AG04450 (cell line): ENCODE results near the gene SSBP1. TPM values are rescaled to one million over a fixed set of nuclear protein-coding genes. Genes with fewer than 3 reads are reported as not detected.

Source experiments
- CTCF ChIA-PET: fragments of 300-600, 350-600 bp; formaldehyde crosslinking; extraction: SDS; loops from one replicate; lab custom pipeline; 2022; ENCODE audit warnings: antibody characterized with exemption, inconsistent platforms; lab: Charles Lee
- POLR2A ChIA-PET: fragments of 350-600 bp; formaldehyde crosslinking; extraction: SDS; loops from one replicate; lab custom pipeline; 2021; ENCODE audit warnings: antibody characterized with exemption, inconsistent platforms; lab: Yijun Ruan, JAX
- DNase-seq: peaks from one replicate; pipeline ENCODE4 v3.0.0-alpha.2; 2011; ENCODE audit warnings: low read depth, low spot score
- H3K27ac ChIP-seq: one replicate; pipeline ENCODE4 v1.5.1; 2012; ENCODE audit warnings: low read depth, low read length, control low read depth
- H3K27me3 ChIP-seq: one replicate; pipeline ENCODE4 v1.6.0; 2012; ENCODE audit warnings: low read length; ENCODE audit not compliant: control insufficient read depth, insufficient read depth
- H3K4me3 ChIP-seq: 2 replicates; pipeline ENCODE4 v1.5.1; 2011; ENCODE audit warnings: mild to moderate bottlenecking, low read depth, low read length, control low read depth
- H3K9me3 ChIP-seq: 2 replicates; pipeline ENCODE4 v1.5.1; 2012; ENCODE audit warnings: low read length; ENCODE audit not compliant: control insufficient read depth, insufficient read depth
- CTCF ChIP-seq: IDR thresholded peaks from 2 replicates; pipeline ENCODE4 v1.5.1; 2011; ENCODE audit warnings: low read depth, low read length, control low read depth, inconsistent platforms
- polyA plus RNA-seq: library from polyadenylated mRNA; depleted of rRNA; stranded (reverse); fragments of >200 nt; gene quantifications from 2 replicates; pipeline ENCODE4 v1.2.3, GENCODE V29; 2011

Gene SSBP1
- polyA plus RNA-seq, 1 experiment = 212 TPM

- no peaks in the 10 kb centered on the region for H3K9me3 ChIP-seq
- CTCF ChIA-PET = interaction anchor here (1.8 kb wide), 1 partner anchor 166 kb away, joined by 4 read pairs; no protein-coding TSS in a partner anchor
- H3K27ac ChIP-seq = no peak overlapping the region
- DNase-seq = no peak
- H3K4me3 ChIP-seq = no peak overlapping the region
- peaks cover 5% of the 10 kb centered on the region for H3K27me3 ChIP-seq
- POLR2A ChIA-PET = no interaction called here
- no peak for TF ChIP-seq CTCF
Observed at GRCh38 chr7:141699860-141700259, 38.3 kb upstream of the SSBP1 start.

GRCh38 chr7:141700296-141700847 is 37.8 kb upstream of the SSBP1 start:
- no peak for TF ChIP-seq CTCF
- Histone ChIP-seq H3K27me3 (peaks cover 5% of the 10 kb centered on the region), H3K4me3 (peak overlapping the region; percentile 77), H3K27ac (no peak overlapping the region), H3K9me3 (no peaks in the 10 kb centered on the region)
- DNase-seq = no peak
- ChIA-PET POLR2A (no interaction called here), CTCF (interaction anchor here (1.2 to 1.8 kb wide), 2 partner anchors 46 to 167 kb away, joined by 4 read pairs; no protein-coding TSS in a partner anchor)

- POLR2A ChIA-PET = no interaction called here
- peaks cover 5% of the 10 kb centered on the region for H3K27me3 ChIP-seq
Observed at GRCh38 chr7:141700848-141701371, 37.2 kb upstream of the SSBP1 start.

DNA sequence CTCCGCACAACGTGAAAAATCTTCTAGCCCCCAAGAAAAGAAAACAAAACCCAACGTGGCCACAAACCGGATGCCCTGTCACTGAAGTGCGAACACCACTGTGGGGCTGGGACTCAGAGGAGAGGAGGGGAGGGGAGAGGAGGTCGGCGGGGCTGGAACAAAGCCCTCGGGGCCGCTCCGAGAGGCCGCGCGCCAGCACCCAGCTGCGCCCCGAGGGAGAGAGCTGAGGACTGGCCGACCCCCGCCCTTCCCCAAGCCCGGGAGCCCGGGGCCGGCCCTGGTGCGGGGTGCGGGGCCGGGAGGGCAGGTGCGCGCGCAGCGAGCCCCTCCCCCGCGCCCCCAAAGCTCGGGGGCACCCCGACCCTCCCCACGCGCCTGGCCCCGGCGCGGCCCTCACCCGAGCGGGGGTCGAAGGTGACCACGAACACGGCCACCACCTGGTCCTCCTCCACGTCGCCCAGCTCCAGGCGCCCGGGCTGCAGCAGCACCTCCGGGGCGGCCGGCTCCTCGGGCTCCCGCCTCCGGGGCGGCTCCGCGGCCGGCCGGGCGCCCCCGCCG is 36.6 kb upstream of the SSBP1 start:
- H3K27me3 ChIP-seq = peaks cover 5% of the 10 kb centered on the region
- no peaks in the 10 kb centered on the region for H3K9me3 ChIP-seq
- CTCF ChIA-PET = interaction anchor here (0.8 to 1.8 kb wide), 4 partner anchors 37 to 168 kb away, joined by 3 to 6 read pairs (median 4); partner anchors contain the start of gene SSBP1
- POLR2A ChIA-PET = no interaction called here
- TF ChIP-seq CTCF = no peak
- DNase-seq = no peak
- H3K27ac ChIP-seq = no peak overlapping the region
- peak overlapping the region; percentile 77 for H3K4me3 ChIP-seq

More at GRCh38 chr7:141700848-141701371, 37.2 kb upstream of the SSBP1 start:
- CTCF ChIA-PET = interaction anchor here (0.8 to 1.8 kb wide), 4 partner anchors 38 to 167 kb away, joined by 3 to 6 read pairs (median 4); partner anchors contain the start of gene SSBP1
- Histone ChIP-seq H3K9me3 (no peaks in the 10 kb centered on the region), H3K27ac (no peak overlapping the region), H3K4me3 (peak overlapping the region; percentile 77)
- TF ChIP-seq CTCF = no peak
- DNase-seq = no peak

DNA sequence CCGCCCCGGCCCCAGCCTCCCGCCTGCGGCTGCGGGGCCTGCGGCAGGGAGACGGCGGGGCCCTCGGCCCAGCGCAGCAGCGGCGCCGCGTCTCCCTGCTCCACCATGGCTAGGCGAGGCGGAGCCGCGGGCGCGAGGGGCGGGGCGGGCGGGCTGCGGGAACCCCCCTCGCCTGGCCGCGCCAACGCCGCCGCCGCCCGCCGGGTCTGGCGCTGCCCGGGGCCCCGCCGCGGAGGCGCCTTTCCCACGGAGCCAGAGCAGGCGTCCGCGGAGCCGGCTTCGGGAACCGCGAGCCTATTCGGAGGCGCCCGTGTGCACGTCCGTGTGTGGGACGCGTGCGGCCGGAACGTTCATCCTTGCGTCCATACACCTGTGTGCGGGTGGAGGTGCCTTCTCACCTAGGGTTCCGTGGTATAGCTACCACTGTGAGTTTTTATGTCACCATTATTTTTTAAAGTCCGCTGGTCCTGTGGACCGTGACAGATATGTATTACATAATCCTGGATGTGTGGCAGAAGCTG is 36.1 kb upstream of the SSBP1 start, which contains the start of gene DENND11:
Gene DENND11, minus strand, starts transcription at position 120 of the 521 bp plus-strand sequence. Its CDS starts 13 bp downstream, at position 107.
- CTCF ChIA-PET = interaction anchor here (1.3 to 2.3 kb wide), 3 partner anchors 36 to 891 kb away, joined by 3 to 9 read pairs (median 3); partner anchors contain the start of gene SSBP1
- POLR2A ChIA-PET = no interaction called here
- no peak within 1 kb of the TSS for H3K27ac ChIP-seq
- TF ChIP-seq CTCF = no peak
- DNase-seq = no peak
- no peaks in the 10 kb centered on the region for H3K9me3 ChIP-seq
- H3K4me3 ChIP-seq = peak within 1 kb of the TSS; percentile 77
- H3K27me3 ChIP-seq = peaks cover 5% of the 10 kb centered on the region
